Lower leg skin (tissue), 3 donors: ENCODE data around the gene OR52K2.

Experiments
- CTCF ChIP-seq, 3 donors: fragments of 450-650 bp; IDR thresholded peaks; one replicate each; pipeline ENCODE4 v1.5.1; 2016; ENCODE audit warnings: antibody characterized with exemption in 3 of 3, mild to moderate bottlenecking in 3 of 3, moderate library complexity in 2 of 3
- POLR2A ChIP-seq, 2 donors: fragments of 450-650 bp; IDR thresholded peaks; one replicate each; pipeline ENCODE4 v1.6.1; 2016 to 2017; ENCODE audit warnings: antibody characterized with exemption in 2 of 2, mild to moderate bottlenecking in 1 of 2, moderate library complexity in 1 of 2

- TF ChIP-seq CTCF (IDR thresholded peaks at IDR 0.05) (no peak), POLR2A (IDR thresholded peaks at IDR 0.05) (no peak)
These were observed at the start of gene OR52K2 for GRCh38 chr11:4448995-4449394.
